Stimulated activated CD8-positive, alpha-beta memory T cell treated with anti-CD3 and anti-CD28 coated beads, Interleukin-12 subunit alpha, Interleukin-12 subunit beta, amount 100 ng/mL, for 24 hours (primary cell): ENCODE results near the gene BABAM1.

Source experiments
- DNase-seq: peaks from one replicate; pipeline ENCODE4 v3.0.0-alpha.2; 2020; ENCODE audit errors: extremely low read depth

Gene BABAM1

GRCh38 chr19:17243211-17243829 is 23.9 kb upstream of the BABAM1 start:
- no peak for DNase-seq

DNA sequence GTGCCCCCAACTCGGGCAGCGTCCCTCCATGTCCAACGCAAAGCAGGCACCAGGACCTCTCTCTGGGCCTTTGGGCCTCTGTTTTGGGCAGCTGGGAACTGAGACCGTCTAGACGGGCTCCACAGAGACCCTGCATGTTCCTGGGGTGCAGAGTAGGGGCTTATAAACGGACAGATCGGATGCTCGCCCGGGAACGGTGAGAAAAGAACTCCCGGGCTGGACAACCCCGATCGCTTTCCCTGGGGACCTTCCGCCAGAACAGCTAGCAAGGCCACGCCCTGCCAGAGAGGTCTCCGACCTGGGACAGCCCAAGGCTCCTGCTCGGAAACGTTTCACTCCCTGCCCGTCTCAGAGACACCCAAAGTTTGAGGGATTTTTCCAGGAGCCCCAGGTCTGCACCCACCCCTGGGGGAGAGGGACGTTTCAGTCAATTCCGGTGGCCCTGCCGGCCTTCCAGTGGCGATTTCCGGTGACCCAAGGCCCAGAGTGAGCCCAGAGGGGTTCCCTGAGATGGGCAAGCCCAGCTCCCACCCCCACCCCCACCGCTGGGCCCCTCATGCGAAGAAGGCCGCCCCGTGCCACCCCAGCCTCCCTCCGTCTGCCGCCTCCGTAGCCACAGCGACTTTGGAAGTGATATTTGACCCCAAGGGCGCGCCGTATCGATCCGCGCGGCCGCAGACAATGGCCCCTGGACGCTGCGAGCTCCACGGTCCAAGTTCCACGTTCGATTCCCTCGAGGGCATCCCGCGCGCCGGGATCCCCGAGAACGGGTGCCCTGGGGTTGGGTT is 23.2 kb upstream of the BABAM1 start:
- DNase-seq = no peak

DNA sequence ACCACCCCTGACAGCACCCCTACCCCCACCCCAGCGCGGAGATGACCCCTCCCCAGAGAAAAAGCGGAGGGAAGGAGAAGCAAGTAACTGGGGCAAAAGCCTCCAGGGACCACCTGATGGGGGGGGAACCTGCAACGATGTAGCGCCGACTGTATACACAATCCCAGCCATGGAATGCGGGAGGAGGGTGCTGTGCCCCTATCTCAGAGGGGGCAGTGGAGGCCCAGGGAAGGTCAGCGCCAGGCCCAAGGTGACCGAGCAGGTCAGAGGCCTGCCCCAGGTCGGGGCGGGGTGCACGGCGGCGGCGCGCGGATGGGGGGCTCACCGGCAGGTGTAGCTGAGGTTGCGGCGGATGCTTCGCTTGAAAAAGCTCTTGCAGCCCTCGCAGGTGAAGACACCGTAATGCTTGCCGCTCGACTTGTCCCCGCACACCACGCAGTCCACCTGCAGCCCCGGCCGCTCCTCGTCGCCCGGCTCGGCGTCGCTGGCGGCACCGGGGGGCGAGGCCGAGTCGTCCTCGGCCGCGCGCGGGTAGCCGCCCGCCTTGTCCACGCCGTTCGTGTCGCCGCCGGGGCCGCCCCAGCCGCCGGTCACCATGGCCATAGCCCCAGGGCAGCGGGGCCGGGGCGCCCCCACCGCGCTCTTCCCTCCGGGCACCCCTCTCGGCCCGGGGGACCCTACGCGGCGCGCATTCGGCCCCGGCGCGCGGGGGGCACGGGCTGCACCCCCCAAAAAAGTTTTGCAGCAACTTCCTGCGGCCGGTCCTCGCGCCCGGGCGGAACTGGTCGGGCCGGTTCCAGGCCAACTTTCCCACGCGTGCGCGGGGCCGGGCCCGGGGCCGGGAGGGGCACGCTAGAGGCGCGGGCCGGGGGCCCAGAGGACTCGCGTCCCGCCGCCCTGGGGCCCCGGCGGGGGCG is 22.4 kb upstream of the BABAM1 start:
- no peak for DNase-seq

- no peak for DNase-seq
These were observed 21.7 kb upstream of the BABAM1 start, which contains the start of gene NR2F6 for GRCh38 chr19:17245535-17245984. TSS of gene NR2F6 (minus strand) at chr19:17245919. CDS start at chr19:17245220, 699 bp downstream.

- DNase-seq = no peak
These were observed 20.4 kb upstream of the BABAM1 start for GRCh38 chr19:17246681-17247425.

- no peak for DNase-seq
These were observed 19.0 kb upstream of the BABAM1 start for GRCh38 chr19:17248011-17248776.

DNA sequence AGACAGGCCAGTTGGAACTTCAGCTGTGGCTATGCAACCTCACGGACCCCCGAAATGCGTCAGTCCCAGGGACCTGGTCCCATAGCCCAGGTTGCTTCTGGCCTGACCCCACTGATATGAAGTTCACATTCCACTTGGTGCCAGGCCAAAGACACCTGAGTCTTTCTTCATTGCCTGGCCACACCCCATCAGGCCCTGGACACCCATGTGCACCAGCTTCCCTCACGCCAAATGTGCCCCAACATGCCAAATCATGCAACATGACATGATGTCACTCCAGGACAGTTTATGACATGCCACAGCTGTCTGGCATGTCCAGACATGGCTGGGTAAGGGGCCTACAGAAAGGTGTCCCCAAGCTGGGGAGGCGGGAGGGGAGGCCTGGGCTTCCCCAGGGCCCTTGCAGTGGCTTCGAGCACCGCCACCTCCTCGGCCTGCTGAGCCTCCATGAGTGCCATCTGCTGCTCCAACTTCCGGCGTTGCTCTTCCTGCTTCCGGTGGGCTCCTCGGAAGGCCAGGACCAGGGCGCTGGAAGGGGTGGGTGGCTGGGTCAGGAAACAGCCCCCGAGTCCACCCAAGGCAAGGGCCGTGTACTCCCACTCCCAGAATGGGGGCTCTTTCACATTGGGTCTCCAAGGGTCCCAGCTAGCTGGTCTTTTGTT is 17.2 kb upstream of the BABAM1 start:
- no peak for DNase-seq

GRCh38 chr19:17254636-17255035 is 12.6 kb upstream of the BABAM1 start:
- no peak for DNase-seq

DNA sequence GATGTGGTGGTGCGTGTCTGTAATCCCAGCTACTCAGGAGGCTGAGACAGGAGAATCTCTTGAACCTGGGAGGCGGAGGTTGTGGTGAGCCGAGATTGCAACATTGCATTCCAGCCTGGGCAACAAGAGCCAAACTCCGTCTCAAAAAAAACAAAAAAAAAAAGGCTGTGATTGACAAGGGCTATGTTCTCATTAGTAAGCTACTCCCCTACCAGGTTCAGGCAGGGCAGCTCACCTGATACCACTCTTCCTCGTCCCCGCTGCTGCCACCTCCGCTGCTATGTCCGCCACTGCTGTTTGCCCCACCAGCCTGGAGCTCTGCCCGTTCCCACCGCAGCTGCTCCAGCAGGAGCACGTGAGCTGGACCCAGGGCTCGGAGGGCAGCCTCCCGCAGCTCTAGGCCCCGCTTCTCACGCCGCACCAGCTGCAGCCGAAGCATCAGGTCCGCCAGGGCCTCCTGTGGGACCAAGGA is 12.1 kb upstream of the BABAM1 start:
- no peak for DNase-seq

- no peak for DNase-seq
These were observed 11.1 kb upstream of the BABAM1 start for GRCh38 chr19:17256130-17256529.

- DNase-seq = no peak
These were observed 8.0 kb upstream of the BABAM1 start for GRCh38 chr19:17259118-17259780.

GRCh38 chr19:17259934-17260333 is 7.3 kb upstream of the BABAM1 start:
- DNase-seq = no peak

- DNase-seq = peak; percentile 69
These were observed 6.4 kb upstream of the BABAM1 start for GRCh38 chr19:17260842-17261325.

DNA sequence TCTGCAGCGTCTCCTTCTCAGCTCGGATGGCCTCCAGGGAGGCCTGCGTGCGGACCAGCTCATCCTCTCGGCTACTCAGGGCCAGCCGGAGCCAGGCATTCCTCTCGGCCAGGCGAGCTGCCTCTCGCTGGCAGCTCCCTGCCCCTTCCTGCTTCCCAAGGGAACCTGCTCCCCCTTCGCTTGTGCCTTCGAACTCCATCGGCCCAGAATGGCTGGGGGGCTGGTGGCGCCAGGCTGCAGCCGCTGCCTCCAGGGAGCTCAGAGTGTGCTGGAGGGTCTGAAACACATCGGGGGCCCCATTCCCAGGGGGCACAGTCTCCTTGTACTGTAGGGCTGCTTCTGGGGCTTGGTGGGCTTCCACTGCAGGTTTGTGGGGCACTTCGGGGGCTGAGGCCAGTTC is 4.7 kb upstream of the BABAM1 start:
- no peak for DNase-seq

DNA sequence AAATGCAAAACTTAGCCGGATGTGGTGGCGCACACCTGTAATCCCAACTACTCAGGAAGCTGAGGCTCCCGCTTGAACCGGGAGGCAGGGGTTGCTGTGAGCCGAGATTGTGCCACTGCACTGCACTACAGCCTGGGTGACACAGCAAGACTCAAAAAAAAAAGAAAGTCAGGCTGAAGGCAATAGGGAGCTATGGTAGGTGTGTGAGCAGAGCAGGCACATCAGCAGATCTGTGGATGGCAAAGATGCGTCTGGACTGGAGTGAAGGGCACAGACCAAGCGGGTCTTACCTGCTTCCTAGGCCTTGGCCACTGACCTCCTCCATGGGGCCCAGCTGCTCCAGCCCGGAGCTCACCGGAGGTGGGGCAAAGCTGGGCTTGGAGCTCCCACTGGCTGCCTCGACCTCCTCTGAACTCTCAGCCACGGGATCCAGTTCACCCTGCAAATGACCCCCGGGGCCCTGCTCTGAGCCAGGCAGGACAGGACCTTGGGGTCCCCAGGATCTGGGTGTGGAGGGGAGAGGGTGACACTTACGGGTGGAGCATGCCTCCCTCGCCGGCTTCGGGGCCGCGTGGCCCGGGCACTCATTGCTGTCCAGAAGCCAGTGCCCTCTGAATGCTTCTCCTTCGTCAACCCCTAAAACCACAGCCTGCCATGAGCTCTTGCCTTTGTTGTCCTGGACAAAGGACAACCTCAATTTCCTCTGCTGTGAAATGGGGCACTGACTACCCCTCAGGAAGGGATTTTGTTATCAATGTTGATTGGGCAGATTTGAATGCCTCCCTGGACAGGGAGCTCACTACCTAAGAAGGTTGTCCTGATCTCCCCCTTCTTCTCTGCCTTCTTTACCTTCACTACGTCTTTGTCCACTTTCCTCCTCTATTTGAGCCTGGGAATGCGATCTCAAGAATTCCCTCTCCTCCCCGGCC is 3.3 kb upstream of the BABAM1 start:
- no peak for DNase-seq

- DNase-seq = no peak
These were observed 2.6 kb upstream of the BABAM1 start, which contains the start of gene USHBP1 for GRCh38 chr19:17264641-17264979. TSS of gene USHBP1 (minus strand) at chr19:17264745. CDS start at chr19:17264299, 446 bp downstream.

DNA sequence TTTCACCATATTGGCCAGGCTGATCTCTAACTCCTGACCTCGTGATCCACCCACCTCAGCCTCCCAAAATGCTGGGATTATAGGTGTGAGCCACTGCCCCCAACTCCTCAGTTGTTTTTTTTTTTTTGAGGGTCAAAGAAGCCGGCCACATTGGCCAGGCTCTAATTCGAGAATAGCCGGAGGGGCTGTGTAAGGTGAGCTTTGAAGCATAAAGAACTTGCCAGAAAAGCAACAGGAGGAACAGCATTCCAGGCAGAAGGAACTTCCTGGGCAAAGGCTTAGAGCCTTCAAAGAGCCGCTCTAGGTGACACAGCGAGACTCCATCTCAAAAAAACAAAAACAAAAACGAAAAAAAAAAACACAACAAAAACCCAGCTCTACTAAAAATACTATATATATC is 1.2 kb upstream of the BABAM1 start:
- DNase-seq = no peak

DNA sequence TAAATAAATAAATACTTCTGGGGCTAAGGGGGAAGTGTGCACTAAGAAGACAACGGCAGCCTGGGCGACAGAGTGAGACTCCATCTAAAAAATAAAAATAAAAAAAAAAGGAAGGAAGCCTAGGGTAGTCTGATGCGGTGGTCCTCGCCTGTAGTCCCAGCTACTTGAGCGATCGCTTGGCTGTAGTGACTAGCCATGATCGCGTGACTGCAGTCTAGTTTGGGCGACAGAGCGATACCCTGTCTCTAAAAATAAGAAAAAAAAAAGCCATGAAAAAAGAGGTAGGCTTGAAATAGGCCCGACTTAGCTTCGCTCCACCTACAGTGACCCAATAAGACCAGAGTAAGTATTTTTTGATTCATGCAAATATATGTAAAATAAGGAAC is 661 bp upstream of the BABAM1 start:
- DNase-seq = no peak
